ENCODE data around the gene ITGAL.
"Not testable (repeated sequence)": the region's sequence is repeated elsewhere in the genome, so short reads cannot be mapped to it uniquely, and the experiment has no call there.

ITGAL gene

GRCh38 chr16:30499284-30499683 is 26.7 kb downstream of the ITGAL start:
- no peak for DNase-seq

- DNase-seq: no peak
Observed at GRCh38 chr16:30503403-30504296, 31.1 kb downstream of the ITGAL start.

- no peak for DNase-seq
Observed at GRCh38 chr16:30509081-30509765, 36.7 kb downstream of the ITGAL start.

- DNase-seq: no peak
Observed at GRCh38 chr16:30510376-30510938, 37.9 kb downstream of the ITGAL start.

- DNase-seq: no peak
Observed at GRCh38 chr16:30511509-30511908, 39.0 kb downstream of the ITGAL start.

- no peak for DNase-seq
Observed at GRCh38 chr16:30515275-30515674, 42.7 kb downstream of the ITGAL start.

- DNase-seq: no peak
Observed at GRCh38 chr16:30518552-30518951, 46.0 kb downstream of the ITGAL start.

GRCh38 chr16:30519120-30520049 is 46.8 kb downstream of the ITGAL start:
- DNase-seq: no peak

GRCh38 chr16:30521476-30521872 is 48.9 kb downstream of the ITGAL start:
- DNase-seq: no peak

GRCh38 chr16:30521873-30522641 is 49.5 kb downstream of the ITGAL start:
- DNase-seq: no peak

GRCh38 chr16:30522702-30523463 is 50.3 kb downstream of the ITGAL start:
- DNase-seq: not testable (repeated sequence)

GRCh38 chr16:30523768-30524574 is 51.4 kb downstream of the ITGAL start:
- no peak for DNase-seq

GRCh38 chr16:30524575-30525568 is 52.3 kb downstream of the ITGAL start:
- no peak for DNase-seq

GRCh38 chr16:30525844-30526136 is 53.2 kb downstream of the ITGAL start:
- no peak for DNase-seq

- peak; percentile 20 to 27 for DNase-seq
Observed at GRCh38 chr16:30526137-30526822, 53.7 kb downstream of the ITGAL start, which contains the start of gene ZNF768. Gene ZNF768, minus strand, starts transcription at chr16:30526566. Its CDS starts 153 bp downstream, at chr16:30526413.

GRCh38 chr16:30526823-30527634 is 54.5 kb downstream of the ITGAL start:
- DNase-seq: peak; percentile 83 to 86

GRCh38 chr16:30527635-30528178 is 55.2 kb downstream of the ITGAL start:
- no peak for DNase-seq
